HG02981 (cell line): ENCODE measurements around the gene CARMIL1.
"Not testable (repeated sequence)": the region's sequence is repeated elsewhere in the genome, so short reads cannot be mapped to it uniquely, and the experiment has no call there.

ENCODE experiments used
- ATAC-seq: cut with Tn5 transposase; IDR thresholded peaks from one replicate; pipeline ENCODE4 v1.9.1; 2021; ENCODE audit warnings: mild to moderate bottlenecking, moderate library complexity; ENCODE audit not compliant: unreplicated experiment

CARMIL1 gene

DNA sequence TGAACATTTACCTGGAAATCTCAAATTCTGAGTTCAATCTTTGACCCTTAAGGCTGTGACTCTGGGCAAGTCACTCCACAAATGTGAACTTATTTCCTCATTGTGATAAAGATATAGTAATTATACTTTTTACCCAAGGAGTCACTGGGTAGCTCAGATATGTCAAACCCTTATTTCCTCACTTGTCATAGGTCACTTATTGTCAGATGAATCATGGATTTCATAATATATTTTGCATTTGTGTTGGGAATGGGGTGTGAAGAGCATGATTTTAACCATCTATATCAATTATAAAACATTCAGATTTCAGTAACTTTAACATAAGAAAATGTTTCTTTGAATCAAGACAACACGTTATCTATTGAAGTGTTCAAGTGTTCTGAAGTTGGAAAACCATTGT lies 3.7 kb upstream of the CARMIL1 start:
- no peak for ATAC-seq

DNA sequence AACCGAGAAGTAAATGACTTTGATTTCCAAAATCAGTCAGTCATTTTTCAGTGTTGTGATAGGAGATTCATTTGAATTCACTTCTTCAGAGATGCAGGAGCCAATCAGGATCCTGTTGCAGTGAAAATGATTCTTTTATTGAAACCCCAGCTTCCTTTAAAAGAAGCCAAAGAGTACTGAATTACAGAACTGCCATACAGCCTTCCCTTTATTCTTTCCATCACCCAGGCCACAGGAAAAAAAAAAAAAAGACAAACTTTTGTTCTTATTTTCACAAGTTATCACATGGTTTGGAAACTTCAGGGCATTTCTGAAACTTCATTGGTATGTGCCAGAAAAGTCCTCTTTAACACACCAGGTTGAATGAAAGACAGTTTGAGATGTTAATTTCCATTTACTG lies 1.8 kb upstream of the CARMIL1 start:
- ATAC-seq, result no peak

DNA sequence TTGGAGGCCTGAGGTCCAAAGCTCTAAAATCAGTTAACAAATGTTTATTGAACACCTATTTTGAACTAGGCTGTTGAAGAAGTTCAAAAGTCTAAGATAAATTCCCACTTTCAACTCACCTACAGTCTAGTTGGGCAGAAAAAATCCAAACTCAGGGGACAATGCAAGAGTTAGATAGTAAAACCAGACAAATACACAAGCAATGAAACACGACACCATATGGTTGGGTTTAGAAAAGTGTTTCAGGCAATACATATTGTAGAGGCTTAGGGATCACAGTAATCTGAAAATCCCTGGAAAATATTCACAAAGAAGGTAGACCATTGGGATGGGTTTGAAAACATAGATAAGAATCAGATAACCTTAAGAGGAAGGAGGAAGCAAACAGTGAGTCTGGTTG lies 1.3 kb upstream of the CARMIL1 start:
- ATAC-seq, result no peak

DNA sequence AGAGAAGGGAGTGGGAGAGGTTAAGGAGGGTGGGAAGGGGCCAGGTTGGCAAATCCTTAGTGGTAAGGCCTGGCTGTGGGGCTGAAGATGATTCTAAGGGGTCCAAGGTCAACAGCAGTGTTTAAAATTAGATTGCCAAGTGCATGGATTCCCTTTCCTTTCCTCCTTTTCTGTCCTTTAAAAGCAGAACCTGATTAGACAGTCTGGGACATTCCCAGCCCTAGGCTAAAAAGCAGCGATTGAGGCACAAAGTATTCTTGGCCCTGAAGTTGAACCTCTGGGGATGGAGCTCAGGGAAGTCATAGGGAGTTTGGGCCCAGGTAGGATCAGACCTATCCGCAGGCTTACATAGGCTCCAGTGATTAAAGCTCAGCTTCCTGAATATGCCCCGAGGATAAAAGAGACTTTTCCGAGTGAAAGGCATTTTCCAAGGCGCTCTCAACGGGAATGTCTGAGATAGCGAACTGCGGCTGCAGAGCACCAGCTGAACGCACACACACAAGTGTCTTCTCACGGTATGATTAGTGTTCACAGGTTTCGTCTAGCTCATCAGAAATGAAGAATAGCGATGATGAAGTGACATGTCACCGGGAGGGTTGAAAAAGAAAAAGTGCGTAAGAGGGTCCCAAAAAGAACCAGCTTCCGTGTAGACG lies 787 bp upstream of the CARMIL1 start:
- ATAC-seq, result peak; percentile 25

DNA sequence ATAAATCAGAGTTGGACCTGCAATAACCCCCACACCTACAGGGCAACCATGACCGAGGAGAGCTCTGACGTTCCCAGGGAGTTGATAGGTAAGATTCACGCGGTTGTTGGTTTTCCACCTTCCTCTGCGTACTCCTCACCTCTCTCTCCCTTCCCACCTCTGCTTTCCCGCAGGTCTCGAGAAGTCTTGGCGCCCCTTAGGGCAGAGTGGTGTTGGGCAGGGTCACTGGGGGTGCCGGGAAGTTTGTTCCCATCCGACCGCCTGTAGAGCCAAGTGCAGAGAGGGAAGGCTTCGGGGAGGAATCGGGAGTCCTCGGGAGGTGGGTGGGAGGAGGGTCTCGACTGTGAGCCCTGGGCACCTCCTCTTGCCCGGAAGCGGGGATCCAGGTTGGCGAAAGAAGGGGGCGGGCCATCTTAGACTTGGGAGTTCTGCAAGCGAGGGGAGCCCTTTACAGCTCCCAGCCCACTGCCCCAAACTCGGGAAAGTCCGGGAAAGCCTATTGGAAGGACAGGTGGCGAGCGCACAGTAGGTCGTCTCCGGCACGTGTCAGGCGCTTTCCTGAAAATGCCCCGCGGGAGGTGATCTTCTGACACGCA lies 672 bp downstream of the CARMIL1 start:
- ATAC-seq, result no peak

DNA sequence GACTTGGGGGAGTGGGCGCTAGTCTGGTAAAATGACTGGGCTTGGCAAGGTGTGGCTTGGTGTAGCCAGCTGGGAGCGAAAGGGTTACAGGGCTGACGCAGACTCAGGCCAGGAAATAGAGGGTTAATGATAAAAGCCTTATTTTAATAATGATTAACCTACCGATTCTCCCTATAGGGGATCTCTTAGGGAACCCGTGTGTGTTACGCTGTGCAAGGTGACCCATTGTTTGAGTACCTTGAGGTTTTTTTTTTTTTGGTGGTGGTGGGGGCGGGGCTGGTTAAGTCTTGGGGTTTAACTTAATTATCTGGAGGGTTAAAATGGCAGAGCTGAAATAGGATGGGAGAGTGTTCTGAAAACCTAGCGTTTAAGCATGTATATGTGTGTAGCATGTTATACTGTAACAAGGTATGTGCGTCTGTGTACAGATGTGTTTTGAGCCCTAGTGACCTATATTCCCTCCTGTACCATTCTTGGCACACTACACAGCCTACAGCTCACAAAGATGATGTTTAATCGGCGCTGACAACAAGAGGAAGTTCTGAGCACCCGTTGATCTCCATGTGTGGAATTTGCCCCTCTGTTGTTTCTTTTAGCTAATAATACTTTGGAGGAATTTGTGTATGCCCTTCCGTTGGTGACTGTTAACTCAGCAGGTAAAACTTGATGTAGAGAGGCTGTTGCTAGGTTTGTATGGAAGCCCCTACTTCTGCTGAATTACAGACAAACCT lies 1.3 kb downstream of the CARMIL1 start:
- ATAC-seq, result peak; percentile 38

DNA sequence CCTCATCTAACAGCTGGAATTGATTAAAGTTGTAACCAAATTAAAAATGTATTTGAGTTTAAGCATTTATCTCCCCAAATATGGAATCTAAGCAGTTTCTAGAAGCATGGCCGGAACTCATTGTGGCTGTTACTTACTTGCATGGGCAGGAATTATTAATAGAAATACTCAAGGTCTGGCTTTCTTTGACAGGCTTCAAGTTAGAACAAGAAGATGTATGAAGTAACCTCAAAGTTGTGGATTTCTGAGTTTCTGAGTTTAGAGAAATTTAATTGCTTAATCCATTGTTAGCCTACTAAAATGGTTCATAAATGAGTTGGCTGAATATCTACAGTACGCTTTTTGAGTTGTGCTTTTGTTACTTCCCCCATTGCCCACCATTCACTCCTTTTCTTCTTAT lies 7.7 kb downstream of the CARMIL1 start:
- no peak for ATAC-seq

DNA sequence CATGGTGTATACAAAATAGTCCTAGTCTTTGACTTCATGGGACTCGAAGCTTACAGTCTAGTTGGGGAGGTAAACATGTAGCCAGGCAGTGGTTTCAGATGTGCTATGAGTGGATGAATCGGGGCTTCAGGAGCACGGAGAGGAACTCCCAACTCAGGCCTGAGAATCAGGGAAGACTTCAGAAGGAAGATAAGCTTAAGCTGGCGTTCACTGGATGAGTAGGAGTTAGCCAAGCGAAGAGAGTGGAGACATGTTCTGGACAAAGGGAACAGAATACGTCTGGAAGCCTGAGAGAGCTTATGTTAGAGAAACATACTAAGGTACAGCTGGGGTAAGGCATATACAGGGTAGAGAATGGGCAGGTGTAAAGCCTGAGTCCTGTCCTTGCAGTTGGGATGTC lies 8.8 kb downstream of the CARMIL1 start:
- ATAC-seq, result no peak

DNA sequence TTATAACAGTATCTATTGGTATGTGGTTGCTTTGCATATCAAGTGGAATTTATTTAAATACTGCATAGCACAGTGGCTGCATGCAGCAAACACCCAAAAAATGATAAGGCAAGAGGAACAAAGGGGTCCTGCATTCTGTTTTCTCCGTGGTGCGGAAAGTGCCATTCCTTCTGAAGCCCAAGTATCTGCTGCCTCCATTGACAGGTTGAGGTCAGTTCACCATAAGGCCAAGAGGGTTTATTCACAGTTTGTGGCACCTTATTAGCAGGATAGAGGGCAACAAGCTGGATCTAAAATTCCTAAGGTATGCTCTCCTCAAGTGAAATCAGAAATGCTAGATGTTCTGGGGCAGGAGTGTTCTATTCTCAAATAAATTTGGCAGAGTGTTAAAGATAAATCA lies 9.3 kb downstream of the CARMIL1 start:
- no peak for ATAC-seq

DNA sequence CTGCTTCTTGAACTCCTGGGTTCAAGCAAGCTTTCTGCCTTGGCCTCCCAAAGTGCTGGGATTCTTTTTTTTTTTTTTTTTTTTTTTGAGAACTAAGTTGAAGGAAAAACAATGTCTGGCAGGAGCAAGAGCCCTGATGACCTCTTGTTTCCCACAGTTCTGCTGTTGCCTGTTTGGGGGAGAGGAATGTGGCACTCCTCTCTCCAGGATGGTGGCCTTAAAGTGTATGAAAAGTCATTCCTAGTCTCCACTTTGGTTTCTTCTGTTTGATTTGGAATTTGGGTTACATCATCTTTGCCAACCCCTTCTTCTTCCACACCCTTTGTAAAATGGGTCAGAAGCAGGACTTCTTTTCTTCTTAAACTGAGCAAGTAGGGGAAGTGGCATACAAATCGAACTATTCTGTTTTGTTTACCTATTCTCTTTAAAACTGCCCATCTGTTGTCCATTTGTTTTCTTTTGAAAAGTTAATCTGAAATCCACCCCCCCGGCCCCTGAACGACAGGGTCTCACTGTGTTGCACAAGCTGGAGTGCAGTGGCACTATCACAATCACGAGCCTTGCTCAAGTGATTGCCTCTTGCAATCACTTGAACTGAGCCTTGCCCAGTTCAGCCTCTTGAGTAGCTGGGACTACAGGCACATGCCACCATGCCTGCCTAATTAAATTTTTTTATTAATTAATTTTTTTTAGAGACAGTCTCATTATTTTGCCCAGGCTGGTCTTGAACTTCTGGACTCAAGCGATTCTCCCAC lies 11.3 kb downstream of the CARMIL1 start:
- no peak for ATAC-seq

DNA sequence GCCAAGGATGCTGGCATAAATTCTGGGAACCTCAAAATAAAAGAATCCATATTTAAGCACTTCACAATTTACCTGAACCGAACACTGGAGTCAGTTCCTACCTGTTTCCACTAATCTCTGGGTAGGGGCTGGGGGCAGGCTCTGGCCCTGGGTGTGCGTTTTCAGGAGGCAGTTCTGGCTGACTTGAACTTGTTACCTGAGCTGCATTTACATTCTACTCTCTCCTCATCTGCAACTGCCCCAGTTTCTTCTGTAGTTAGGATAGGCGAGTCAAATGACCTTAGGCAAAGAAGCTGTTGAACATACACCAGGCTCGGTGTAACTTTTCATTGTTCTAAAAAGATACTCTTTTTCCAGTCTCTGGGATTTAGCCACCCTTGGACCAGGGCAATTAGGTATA lies 13.2 kb downstream of the CARMIL1 start:
- no peak for ATAC-seq

DNA sequence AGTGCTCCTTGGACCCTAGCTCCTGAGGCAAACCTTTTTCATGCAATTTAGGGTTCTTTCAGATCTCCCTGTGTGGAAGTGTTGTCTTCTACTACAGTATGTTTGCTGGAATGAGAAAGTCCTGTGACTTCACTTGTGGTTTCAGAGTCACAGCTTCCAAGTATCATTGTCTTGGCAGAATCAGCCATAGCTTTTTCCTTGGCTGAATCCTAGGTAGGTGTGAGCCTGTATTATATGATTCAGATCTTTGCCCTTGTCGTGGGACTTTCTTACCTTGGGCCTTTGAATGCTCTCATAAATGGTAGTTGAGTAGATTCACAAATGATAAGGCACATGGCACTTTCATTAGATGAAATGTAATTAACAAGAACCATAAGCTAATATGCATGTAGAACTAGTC lies 16.5 kb downstream of the CARMIL1 start:
- no peak for ATAC-seq

DNA sequence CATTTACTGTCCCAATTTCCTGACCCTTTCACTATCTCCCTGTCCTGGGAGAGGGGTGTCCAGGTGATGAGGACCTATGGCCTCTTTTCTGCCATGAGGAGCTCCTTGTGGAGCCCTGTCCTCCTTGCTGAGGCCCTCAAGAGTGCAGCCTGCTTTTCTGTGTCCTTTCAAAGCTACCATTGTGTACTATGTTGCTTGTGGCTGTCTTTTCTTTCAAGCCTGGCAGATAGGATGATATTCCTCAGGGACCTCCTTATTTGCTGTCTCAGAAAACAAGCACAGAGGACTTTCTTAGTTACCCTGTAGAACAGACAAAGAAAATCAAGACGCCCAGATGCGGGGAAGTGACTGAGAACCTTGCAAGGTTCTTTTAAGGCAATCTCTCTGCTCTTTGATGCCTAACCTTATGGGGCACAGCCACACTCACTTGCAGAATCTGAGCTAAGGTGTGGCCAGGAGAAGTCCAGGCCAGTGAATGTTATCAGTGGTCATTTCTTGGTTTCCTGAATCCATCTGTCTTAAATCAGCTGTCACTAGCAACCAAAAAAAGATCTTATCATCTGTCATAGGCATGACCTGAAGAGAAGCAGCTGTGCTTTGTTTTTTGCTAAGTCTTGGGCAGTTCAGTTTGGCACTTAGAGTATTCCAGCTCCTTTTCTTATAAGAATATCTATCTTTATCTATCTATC lies 17.2 kb downstream of the CARMIL1 start:
- ATAC-seq, result no peak

DNA sequence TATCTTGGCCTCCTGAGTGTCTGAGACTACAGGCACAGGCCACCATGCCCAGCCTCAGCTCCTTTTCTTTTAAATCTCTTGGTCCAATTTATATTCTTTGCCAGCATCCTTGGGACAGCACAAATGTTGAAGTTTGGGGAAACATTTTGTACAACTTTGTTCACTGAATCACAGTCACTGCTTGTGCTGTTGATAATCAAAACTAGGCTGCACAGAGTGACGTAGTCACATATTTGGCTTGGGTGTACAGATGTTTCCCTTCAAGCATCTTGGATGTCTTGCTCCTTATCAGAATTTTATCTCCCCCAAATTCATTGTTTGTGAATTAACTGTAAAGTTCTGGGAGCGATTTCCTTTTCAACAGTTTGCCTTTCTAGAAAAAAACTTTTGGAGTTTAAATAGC lies 17.9 kb downstream of the CARMIL1 start:
- no peak for ATAC-seq

DNA sequence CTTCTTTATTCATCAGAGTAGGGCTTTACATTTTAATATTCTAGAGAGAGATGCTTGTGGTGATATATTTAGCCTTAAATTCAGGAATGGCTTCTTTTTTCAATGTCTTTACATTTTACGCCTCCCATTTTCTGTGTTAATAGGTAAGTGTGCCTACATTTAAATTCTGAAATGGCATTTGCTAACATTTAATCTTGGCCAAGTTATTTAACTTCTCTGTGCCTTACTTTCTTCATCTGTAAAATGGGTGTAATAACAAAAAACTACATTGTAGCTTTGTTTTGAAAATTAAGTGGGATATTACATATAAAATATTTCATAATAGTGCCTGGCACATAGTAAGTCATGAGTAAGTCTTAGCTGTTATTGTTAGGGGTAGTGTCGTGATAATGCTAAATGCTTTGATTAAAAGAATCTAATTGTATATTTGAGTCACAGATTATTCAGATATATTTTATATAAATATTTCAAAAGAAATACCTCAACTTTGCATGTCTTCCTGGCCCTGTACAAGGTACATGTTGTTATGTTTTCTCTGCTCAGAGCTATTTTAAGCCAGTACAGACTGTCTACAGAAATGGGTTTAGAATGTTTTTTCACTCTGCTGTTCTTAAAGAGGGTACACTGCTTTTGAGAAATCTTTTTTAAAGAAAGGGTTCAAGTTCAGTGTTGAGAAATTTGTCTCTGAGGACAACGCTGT lies 18.8 kb downstream of the CARMIL1 start:
- ATAC-seq, result no peak

DNA sequence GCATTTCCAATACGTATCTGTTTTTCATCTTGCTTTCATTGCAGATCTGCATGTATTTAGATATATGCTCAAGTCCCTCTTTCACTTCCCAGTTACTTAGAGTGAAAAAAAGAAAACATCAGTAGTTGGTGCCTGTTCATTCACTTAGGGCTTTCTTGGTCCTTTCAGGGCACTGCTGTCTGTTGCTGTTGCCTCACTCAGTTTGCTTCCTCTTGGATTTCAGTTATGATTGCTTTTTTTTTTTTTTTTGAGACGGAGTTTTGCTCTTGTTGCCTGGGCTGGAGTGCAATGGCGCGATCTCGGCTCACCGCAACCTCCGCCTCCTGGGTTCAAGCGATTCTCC lies 19.3 kb downstream of the CARMIL1 start:
- not testable (repeated sequence) for ATAC-seq

DNA sequence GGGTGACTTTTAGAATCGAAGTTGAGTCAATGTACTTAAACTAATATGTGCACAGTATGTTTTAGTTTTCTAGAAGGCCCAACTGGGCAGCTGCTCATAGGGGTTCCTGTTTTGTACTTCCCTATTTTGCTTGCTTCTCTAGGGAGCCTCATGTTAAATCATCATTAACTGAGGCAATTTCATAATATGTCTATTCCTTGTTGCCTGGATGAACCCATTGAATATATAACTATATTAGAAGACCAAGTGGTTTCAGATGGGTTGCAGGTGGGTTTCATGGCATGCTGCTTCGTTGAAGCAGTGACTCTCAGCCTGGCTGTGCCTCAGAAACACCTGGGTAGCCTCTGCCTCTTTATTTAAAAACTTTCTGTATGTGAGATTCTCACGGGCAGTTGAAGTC lies 22.2 kb downstream of the CARMIL1 start:
- peak; percentile 65 for ATAC-seq

DNA sequence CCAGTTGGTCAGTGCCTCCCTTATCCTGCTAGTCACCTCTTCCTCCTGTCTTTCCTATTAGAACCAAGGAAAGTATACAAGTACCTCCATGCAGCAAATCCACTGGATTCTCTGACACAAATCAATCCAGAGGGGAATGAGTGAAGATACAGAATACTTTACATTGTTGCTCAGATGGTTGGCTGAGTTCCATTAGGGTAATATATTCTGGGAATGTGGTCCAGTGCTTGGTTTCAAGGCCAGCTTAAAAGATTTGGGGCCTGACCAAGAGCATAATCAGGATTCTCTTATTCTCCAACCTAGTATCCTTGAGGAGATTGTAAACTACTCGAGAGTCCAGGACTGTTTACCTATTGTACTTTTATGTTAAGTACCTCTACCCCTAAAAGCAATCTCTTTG lies 23.0 kb downstream of the CARMIL1 start:
- ATAC-seq, result no peak

DNA sequence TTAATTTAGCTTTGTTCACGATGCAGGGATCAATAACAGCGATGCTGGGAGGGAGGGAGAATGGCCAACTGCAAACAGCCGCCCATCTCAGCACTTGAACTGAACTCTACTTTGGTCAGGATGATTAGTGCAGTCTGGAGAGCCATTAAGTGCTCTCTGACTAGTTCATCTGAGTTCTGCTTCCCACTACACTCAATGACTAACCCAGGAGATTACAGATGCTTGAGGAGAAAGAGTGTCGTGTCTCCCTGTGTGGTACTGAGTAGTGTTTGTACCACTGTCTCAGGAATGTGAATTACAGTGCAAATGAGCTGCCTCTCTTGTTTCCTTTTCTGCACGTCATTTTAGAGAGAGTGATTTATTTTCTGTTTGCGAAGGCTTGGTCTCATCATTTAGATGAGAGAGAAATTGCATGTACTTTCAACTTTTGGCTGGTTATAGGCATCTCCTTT lies 23.5 kb downstream of the CARMIL1 start:
- no peak for ATAC-seq

DNA sequence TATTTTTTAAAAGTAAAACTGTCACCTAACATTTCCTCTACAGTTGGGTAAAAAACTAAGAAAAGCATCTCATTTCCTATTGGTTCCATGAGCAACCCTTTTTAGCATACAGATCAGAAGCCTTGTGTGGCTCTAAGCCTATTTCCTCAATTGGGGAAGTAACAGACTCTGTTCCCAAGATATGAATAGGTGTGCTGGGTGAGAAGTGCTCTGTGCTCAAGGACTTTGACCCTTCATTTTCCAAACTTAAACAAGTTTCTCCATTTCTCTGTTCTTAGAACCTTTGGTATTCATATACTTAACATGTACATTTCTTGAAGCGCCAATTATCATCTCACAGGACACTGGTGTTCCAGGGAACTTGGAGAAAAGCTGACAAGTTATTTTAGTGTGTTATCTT lies 24.1 kb downstream of the CARMIL1 start:
- no peak for ATAC-seq

DNA sequence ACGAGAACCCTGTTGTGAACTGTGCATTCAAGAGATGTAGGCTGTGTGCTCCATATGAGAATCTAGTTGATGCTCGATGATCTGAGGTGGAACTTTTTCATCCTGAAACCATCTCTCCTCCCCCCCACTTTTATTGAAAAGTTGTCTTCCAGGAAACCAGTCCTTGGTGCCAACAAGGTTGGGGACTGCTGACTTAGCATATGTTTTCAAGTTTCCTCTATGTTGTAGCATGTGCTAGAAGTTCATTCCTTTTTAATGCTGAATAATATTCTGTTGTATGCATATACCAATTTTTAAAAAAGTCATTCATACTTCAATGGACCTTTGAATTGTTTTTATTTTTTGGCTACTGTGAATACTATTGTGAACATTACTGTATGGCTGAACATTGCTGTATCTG lies 27.2 kb downstream of the CARMIL1 start:
- ATAC-seq, result no peak
